Stimulated activated CD4-positive, alpha-beta T cell treated with anti-CD3 and anti-CD28 coated beads, Interleukin-15, amount 100 ng/mL, for 48 hours (primary cell): Measurements from ENCODE around the gene RFX2.
"Not testable (repeated sequence)": the region's sequence is repeated elsewhere in the genome, so short reads cannot be mapped to it uniquely, and the experiment has no call there.

ENCODE experiments used
- DNase-seq, 2 donors: peaks; one replicate each; pipeline ENCODE4 v3.0.0-alpha.2; 2020; ENCODE audit warnings: low read depth in 2 of 2

Gene RFX2

GRCh38 chr19:6038634-6039405 lies 71.5 kb downstream of the RFX2 start:
- peak; percentile 20 to 38 for DNase-seq

DNA sequence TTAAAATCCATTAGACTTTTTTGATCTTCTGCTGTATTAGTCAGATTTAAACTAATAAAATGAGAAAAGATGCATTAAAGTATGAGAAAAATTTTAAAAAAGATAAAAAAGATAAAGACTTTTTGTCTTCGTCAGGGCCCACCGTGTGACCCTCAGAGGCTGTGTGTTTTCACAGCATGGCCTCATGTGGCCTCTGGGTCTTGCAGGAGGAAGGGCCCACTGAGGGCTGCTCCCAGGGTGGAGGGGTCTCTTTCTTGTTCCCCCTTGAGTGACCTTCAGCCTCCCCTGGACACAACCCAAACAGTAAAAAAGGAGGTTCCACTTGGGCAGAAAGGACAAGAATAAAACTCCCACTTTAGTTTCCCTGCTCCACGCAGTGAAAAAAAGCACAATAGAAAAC lies 75.3 kb downstream of the RFX2 start:
- no peak for DNase-seq

- DNase-seq, result no peak
Measured at GRCh38 chr19:6034512-6034911, 75.8 kb downstream of the RFX2 start.

DNA sequence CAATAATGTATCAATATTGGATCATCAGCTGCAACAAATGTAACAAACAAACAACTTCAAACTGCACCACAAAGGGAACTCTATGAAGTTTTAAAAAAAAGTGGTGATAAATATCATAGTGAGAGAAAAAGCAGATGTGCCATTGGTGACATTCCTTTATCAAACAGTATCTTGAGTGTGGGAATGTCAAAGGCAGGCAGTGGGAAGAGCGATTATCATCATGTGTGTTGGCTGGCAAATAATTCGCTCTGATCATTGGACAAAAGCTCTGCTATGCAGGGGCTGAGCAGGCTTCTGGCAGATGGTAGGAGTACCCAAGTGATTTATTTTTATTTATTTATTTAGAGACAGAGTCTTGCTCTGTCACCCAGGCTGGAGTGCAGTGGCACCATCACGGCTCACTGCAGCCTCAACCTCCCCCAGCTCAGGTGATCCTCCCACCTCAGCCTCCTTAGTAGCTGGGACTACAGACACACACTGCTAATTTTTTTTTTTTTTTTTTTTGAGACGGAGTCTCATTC lies 76.5 kb downstream of the RFX2 start:
- DNase-seq, result no peak

- no peak for DNase-seq
Measured at GRCh38 chr19:6032827-6033226, 77.5 kb downstream of the RFX2 start.

DNA sequence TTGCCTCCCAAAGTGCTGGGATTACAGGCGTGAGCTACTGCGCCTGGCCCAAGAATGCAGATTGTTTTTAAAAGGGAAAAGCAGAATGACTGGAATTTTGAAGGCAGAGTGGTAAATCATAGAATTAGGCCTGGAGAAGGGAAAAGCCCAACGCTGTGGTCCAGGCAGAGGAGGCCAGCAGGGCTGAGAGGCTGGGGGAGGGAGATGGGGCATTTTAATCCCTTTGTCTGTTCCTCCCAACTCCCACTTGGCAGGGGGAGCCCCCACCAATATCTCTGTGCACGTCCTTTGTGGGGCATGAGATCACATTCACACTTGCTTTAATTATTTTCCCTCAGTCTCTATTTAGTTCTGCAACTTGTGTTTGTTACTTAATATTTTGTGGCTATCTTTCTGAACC lies 77.9 kb downstream of the RFX2 start:
- no peak for DNase-seq

DNA sequence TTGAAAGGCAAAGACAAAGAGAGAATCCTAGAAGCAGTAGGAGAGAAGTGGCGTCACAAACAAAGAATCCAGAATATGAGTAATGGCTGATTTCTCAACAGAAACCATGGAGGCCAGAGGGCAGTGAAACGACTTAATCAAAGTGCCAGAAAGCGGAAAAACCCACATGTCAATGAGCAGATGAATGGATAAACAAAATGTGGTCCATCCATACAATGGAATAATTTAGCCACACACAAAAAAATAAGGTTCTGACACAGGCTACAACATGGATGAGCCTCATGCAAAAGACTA lies 80.1 kb downstream of the RFX2 start:
- DNase-seq, result no peak

GRCh38 chr19:6026390-6027227 lies 83.7 kb downstream of the RFX2 start:
- DNase-seq, result no peak

- not testable (repeated sequence) for DNase-seq
Measured at GRCh38 chr19:6024756-6025155, 85.5 kb downstream of the RFX2 start.

DNA sequence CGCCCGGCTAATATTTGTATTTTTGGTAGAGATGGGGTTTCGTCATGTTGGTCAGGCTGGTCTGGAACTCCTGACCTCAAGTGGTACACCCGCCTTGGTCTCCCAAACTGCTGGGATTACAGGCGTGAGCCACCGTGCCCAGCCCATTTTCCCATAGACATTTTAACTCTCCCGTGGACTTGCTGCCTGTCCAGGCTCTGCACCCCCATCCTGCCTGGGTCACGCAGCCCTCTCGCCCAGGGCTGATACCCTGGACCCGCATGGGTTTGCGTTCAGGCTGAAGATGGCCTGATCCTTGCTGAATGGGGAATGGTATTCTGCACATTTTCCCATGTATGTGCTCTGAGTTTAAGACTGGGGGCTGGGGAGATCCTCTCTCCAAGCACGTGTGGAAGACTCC lies 86.4 kb downstream of the RFX2 start:
- DNase-seq, result no peak

DNA sequence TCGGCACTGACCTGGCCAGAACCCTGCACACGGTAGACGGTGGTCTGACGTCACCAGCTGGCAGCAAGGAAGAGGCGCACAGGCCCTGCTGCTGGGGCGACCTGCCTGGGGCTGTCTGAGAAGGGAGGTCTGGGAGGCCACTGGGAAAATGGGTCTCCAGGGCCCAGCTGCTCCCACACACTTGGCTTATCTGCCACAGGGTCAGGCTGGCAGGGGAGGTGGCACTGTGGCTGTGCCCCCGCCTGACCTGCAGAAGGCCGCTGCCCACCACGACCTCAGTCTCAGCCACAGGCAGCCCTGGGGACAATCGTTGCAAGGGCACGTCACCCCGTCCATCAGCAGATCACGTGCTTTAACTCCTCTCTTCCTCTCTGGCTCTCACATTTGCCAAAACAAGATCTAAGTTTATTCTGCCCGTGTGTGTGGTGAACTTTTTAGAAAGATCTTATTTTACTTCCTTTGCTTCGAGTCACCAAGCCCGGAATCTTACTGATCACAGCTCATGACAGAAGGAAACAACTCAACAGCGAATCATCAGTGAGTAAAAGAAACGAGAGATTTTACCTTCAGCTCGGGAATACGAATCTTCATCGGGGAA lies 87.1 kb downstream of the RFX2 start:
- no peak for DNase-seq

DNA sequence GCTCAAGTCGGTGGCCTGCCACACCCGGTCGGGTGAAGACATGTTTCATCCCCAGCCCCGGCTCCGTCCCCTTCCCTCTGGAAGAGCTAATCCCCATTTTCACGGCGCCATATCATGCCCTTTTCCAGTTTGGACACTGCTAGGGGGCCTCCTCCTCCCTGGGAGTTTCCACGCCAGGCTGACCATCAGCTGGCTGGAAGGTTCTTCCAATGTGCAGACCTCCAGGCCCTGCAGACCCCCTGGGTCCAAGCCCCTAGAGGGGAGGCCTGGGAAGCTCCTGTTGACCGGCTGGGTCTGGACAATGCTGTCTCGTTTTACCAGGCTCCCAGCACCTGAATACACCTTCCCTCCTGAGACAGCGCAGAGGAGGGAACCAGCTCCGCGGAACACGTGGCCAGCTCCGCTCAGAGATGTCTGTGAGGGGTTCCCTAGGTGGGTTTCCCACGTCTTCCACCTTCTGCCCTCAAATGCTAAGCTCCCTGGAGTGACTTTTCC lies 87.7 kb downstream of the RFX2 start:
- DNase-seq, result no peak

DNA sequence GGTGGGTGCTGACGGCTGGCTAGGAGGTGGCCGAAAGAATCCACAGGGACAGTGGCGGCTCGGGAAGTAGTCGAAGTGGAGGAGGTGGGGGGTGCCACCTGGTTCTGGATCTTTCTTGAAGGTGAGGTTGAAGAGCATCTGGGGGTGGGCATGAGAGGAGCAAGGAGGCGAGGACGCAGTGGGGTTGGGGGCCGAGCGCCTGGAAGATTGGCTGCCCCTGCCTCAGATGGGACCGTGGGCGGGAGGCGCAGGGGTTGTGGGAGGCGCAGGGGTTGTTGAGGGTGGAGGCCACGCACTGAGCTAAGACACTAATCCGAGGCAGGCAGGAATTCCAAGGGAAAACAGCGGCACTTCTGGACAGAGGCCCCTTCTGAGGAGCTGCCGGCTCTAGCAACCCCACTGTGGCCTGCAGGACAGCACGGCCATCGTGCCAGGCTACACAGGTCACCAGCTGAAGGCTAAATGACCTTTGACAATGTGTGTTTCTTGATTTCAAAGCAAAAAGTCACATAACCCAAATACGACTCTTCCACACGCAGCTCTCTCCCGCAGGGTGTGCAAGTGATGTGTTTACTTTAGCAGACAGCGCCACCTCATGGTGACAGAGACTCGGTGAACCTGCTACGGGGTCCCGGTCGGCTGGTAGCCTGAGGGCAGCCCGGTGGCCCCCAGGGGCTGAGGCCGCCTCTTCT lies 88.3 kb downstream of the RFX2 start:
- peak; percentile 71 to 77 for DNase-seq

GRCh38 chr19:6020972-6021805 lies 89.1 kb downstream of the RFX2 start:
- DNase-seq, result no peak

- DNase-seq, result no peak
Measured at GRCh38 chr19:6020166-6020882, 90.0 kb downstream of the RFX2 start.

GRCh38 chr19:6018786-6019185 lies 91.5 kb downstream of the RFX2 start:
- no peak for DNase-seq

GRCh38 chr19:6017576-6017975 lies 92.7 kb downstream of the RFX2 start:
- no peak for DNase-seq

GRCh38 chr19:6015841-6016545 lies 94.3 kb downstream of the RFX2 start:
- no peak for DNase-seq

DNA sequence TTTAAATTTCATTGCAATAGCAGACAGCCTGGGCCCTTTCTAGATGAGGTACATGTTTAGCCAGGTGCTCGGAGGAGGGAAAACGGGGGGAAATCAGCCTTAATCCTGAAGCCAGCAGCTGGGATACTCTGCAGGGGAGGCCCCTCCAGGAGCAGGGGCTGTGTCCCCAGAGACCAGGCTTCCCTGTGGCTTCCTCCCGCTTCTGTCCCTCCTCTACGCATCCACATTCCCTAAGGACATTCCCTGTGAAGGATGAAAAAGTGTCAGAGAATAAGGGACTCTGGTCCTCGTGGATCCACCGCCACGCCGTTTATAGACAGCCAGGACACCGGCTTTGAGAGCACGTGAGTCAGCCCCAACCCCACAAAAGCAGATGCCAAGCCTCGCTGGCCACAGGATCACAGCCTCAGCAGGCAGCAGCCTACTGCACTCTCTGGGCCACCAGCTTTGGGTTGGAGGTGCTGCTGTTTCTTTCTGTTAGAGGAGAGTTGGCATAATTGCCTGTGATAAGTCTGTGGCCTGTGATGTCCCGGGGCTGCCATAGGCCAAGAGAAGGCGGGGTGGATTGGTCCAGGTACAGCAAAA lies 95.7 kb downstream of the RFX2 start:
- no peak for DNase-seq
